ENCODE measurements around the gene TXNIP. TPM values are rescaled to one million over a fixed set of nuclear protein-coding genes. Genes with fewer than 3 reads are reported as not detected.
"Not testable (repeated sequence)": the region's sequence is repeated elsewhere in the genome, so short reads cannot be mapped to it uniquely, and the experiment has no call there.

TXNIP gene, protein sequence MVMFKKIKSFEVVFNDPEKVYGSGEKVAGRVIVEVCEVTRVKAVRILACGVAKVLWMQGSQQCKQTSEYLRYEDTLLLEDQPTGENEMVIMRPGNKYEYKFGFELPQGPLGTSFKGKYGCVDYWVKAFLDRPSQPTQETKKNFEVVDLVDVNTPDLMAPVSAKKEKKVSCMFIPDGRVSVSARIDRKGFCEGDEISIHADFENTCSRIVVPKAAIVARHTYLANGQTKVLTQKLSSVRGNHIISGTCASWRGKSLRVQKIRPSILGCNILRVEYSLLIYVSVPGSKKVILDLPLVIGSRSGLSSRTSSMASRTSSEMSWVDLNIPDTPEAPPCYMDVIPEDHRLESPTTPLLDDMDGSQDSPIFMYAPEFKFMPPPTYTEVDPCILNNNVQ
- total RNA-seq = 100 to 1,000 TPM; 240 to 262 TPM

DNA sequence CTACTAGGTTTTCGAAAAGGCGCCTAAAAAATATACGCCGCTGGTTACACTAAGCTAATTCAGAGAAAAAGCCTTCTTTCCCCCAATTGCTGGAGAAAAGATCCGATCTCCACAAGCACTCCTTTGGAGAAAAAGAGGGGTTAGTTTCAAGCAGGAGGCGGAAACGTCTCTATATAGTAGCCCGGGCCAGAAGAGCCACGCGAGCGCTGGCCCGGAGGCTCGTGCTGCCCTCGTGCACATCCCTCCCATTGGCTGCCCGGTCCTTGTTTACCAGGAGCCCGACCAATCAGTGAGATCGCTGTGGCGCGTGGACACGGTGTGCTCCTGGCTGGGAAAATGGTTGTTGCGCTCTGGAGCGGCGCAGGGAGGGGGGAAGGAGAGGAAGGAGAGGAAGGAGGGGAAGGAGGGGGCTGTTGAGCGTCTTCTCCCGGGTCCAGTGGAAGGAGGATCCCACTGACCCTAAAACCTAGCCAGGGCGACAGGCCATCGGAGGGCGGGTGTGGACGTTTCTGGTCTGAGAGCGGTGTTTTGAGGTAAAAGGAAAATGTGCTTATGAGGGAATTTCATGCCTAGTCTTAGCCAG, at the start of gene TXNIP:
Gene TXNIP, minus strand, starts transcription at position 147 of the 583 bp plus-strand sequence. CDS start 313 bp downstream, outside the sequence.
- H3K36me3 Mint-ChIP-seq (ENCODE audit: low read depth) = peaks cover 52% of the 10 kb centered on the region
- DNase-seq = peak; percentile 96
- POLR2A ChIA-PET = interaction anchor here (0.6 to 3.0 kb wide), 4 partner anchors 17 to 69 kb away, joined by 3 to 22 read pairs (median 4); partner anchors contain the start of gene RBM8A
- H3K4me1 Mint-ChIP-seq = peaks cover 62% of the 10 kb centered on the region
- H3K27me3 Mint-ChIP-seq = no peaks in the 10 kb centered on the region
- H3K9me3 Mint-ChIP-seq = no peaks in the 10 kb centered on the region
- peak within 1 kb of the TSS; percentile 94 for H3K4me3 Mint-ChIP-seq
- CTCF ChIA-PET = interaction anchor here (1.0 to 13.2 kb wide), 2 partner anchors 8 to 18 kb away, joined by 3 to 154 read pairs; no protein-coding TSS in a partner anchor
- H3K27ac Mint-ChIP-seq = peak within 1 kb of the TSS; percentile 99

DNA sequence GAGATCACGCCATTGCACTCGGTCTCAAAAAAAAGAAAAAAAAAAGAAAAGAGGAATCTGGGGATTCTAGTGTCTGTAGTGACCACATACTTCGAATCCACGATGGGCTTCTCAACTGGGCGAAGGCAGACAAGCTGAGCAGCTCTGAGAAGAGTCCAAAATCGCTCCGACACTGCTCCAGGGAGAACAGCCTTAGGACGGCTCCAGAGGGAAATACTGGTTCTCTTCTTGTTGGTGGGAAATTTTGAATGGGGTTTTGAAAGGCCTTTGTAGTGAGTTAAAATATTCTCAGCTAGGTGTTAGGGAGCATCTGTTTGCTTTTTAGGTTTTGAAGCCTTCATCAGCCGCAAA, 43.4 kb upstream of the TXNIP start:
- no peaks in the 10 kb centered on the region for H3K9me3 Mint-ChIP-seq
- no peaks in the 10 kb centered on the region for H3K36me3 Mint-ChIP-seq (ENCODE audit: low read depth)
- H3K4me1 Mint-ChIP-seq = peaks cover 38% of the 10 kb centered on the region
- no peak overlapping the region for H3K27ac Mint-ChIP-seq
- H3K4me3 Mint-ChIP-seq = no peak overlapping the region
- ChIA-PET CTCF (interaction anchor here (1.1 to 2.5 kb wide), 2 partner anchors 9 to 195 kb away, joined by 3 to 15 read pairs; partner anchors contain the start of gene NUDT17), POLR2A (no interaction called here)
- peaks cover 13% of the 10 kb centered on the region for H3K27me3 Mint-ChIP-seq
- DNase-seq = no peak

DNA sequence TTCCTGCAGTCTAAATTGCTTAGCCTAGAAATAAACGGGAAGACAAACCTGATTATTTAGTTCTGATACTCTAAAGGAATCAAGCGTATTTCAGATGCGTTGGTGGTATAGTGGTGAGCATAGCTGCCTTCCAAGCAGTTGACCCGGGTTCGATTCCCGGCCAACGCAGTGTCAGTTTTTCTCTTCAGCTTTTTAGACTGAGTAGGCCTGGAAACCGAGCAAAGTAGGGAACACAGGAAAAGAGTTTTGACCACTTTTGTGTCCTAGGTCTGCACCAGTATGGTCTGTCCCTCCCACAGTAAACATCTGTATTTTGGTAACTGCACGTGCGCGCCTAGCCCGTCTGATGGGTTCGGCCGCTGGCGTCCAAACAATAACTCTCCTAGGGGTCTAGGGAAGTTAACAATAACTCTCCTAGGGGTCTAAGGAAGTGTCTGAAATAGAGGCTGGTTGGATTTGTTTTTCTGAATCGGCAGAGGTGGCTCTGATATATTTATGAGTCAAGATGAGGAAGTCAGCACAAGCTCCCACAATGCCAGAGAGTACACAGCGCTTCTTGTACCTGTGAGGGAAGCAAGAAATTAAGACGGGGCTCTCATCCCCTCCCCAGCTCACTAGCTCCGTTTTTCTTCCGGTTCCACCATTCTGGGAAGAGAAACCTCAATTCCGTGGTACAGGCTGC, 40.7 kb upstream of the TXNIP start:
- Mint-ChIP-seq H3K36me3 (ENCODE audit: low read depth) (no peaks in the 10 kb centered on the region), H3K27me3 (peaks cover 13% of the 10 kb centered on the region), H3K27ac (peak overlapping the region; percentile 98), H3K9me3 (no peaks in the 10 kb centered on the region), H3K4me1 (peaks cover 45% of the 10 kb centered on the region), H3K4me3 (peak overlapping the region; percentile 94)
- ChIA-PET CTCF (interaction anchor here (0.5 to 2.9 kb wide), 14 partner anchors 8 to 251 kb away, joined by 3 to 15 read pairs (median 4); partner anchors contain the start of genes ANKRD34A, NUDT17 and POLR3GL), POLR2A (interaction anchor here (1.1 to 4.3 kb wide), 2 partner anchors 15 to 79 kb away, joined by 3 to 27 read pairs; partner anchors contain the start of gene LIX1L)
- DNase-seq = peak; percentile 81

DNA sequence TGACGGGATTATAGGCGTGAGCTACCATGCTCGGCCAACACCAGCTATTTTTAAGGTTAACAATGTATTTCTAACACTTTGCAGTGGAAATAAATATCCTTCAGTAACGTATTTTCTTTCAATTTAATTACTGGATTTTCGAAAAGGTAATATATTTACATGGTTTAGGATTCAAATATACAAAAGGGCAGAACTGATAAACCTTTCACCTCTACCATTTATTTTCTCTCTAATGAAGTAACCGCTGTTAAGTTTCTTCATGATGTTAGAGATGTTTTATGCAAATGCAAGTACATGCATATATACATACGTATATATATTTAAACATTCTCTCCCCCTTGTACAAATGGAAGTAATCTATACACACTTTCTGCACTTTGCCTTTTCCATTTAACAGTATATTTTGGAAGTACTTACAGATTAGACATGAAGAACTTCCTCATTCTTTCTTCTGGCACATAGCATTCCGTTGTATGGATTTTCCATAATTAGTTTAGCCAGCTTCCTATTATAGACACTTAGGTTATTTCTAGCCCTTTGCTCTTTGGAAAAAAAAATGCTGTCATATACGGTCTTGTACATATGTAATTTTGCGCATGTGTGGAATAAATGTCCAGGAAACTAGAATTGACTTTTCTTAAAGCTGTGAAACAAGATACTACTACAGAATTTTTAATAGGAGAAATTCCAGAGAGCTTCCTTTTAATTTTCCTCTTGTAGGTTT, 40.0 kb upstream of the TXNIP start:
- no peak for DNase-seq
- H3K36me3 Mint-ChIP-seq (ENCODE audit: low read depth) = no peaks in the 10 kb centered on the region
- peaks cover 45% of the 10 kb centered on the region for H3K4me1 Mint-ChIP-seq
- H3K4me3 Mint-ChIP-seq = peak overlapping the region; percentile 94
- H3K27ac Mint-ChIP-seq = peak overlapping the region; percentile 98
- no peaks in the 10 kb centered on the region for H3K9me3 Mint-ChIP-seq
- peaks cover 17% of the 10 kb centered on the region for H3K27me3 Mint-ChIP-seq
- CTCF ChIA-PET = interaction anchor here (0.5 to 2.9 kb wide), 15 partner anchors 9 to 191 kb away, joined by 3 to 11 read pairs (median 4); partner anchors contain the start of genes NUDT17 and RBM8A
- POLR2A ChIA-PET = interaction anchor here (1.1 to 4.3 kb wide), 2 partner anchors 16 to 79 kb away, joined by 3 to 27 read pairs; partner anchors contain the start of gene LIX1L

DNA sequence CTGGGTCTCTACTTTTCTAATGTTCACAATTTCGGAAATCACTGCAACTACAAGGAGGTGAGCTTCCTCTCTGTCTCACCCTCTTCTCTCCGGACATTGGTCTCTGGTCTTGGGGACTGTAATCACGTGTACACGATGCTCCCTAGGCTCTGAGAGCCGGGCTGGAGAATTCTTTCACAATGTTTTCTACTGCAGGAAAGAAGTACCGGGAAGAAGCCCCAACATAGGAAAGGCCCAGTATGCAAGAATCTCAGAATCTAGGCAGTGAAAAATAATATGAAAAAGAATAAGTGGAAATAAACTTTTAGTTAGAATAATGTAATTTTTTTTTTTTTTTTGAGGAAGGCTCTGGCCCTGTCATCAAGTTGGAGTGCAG, 38.7 kb upstream of the TXNIP start:
- Mint-ChIP-seq H3K36me3 (ENCODE audit: low read depth) (no peaks in the 10 kb centered on the region), H3K4me3 (peak overlapping the region; percentile 94), H3K27ac (peak overlapping the region; percentile 98), H3K27me3 (peaks cover 16% of the 10 kb centered on the region), H3K9me3 (no peaks in the 10 kb centered on the region), H3K4me1 (peaks cover 45% of the 10 kb centered on the region)
- CTCF ChIA-PET = interaction anchor here (0.8 to 1.4 kb wide), 8 partner anchors 10 to 190 kb away, joined by 3 to 4 read pairs (median 4); partner anchors contain the start of genes LIX1L, NUDT17 and RBM8A
- POLR2A ChIA-PET = interaction anchor here (4.3 kb wide), 1 partner anchor 17 kb away, joined by 27 read pairs; no protein-coding TSS in a partner anchor
- DNase-seq = no peak

DNA sequence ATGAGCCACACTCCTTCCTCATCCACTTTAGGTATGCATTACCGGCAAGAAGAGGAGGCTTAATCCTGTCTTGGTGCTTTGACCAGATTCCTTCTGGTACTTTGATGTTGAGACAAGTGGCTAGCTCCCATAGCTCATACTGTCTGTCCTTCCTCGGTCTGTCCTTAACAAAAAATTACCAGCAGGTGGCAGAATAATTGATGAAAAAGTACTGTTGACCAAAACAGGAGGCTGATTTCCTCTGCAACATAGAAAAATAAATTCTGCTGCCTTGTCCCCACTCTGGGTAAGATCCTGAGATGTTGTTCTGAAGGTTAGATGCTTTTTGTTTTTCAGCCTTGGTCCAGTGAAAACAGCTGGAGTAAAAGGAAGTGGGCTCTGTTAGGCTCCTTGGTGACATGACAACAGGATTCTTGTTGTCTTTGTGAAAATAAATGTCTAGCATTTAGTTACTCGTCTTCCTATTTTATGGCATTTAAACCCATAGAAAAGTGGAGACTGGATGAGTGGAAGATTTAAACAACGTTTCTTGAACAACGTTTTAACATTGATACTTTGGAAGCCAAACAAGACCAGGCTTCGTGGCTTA, 36.3 kb upstream of the TXNIP start:
- peaks cover 34% of the 10 kb centered on the region for H3K4me1 Mint-ChIP-seq
- peaks cover 10% of the 10 kb centered on the region for H3K27me3 Mint-ChIP-seq
- H3K9me3 Mint-ChIP-seq = no peaks in the 10 kb centered on the region
- H3K4me3 Mint-ChIP-seq = no peak overlapping the region
- DNase-seq = peak; percentile 29
- no peak overlapping the region for H3K27ac Mint-ChIP-seq
- ChIA-PET POLR2A (no interaction called here), CTCF (interaction anchor here (0.8 to 1.5 kb wide), 14 partner anchors 10 to 187 kb away, joined by 3 to 6 read pairs (median 4); partner anchors contain the start of genes HJV, LIX1L, NUDT17 and PIAS3)
- H3K36me3 Mint-ChIP-seq (ENCODE audit: low read depth) = no peaks in the 10 kb centered on the region

DNA sequence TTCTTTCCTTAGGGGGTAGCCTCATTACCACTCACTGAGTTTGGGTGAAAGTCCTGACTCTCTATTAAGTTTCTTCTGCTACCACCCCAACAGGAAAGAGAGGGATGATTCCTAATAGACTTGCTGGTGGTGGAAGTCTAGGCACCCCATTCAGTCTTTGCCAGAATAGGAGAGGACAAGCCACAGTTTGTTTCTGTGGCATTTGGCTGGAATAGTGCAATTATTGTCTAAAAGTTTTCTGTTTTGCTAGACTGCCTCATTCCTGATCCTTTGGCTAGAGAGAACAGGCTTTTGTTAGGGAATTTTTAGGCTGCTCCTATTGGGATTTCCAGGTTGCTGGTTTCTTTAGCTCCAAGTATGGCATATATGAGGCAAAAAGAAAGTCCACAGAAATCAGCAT, 35.1 kb upstream of the TXNIP start:
- Mint-ChIP-seq H3K9me3 (no peaks in the 10 kb centered on the region), H3K36me3 (ENCODE audit: low read depth) (no peaks in the 10 kb centered on the region), H3K27ac (no peak overlapping the region), H3K27me3 (peaks cover 10% of the 10 kb centered on the region), H3K4me1 (peaks cover 22% of the 10 kb centered on the region), H3K4me3 (no peak overlapping the region)
- CTCF ChIA-PET = interaction anchor here (0.5 to 1.3 kb wide), 5 partner anchors 10 to 74 kb away, joined by 3 to 7 read pairs (median 4); partner anchors contain the start of genes HJV and LIX1L
- DNase-seq = no peak
- POLR2A ChIA-PET = no interaction called here

DNA sequence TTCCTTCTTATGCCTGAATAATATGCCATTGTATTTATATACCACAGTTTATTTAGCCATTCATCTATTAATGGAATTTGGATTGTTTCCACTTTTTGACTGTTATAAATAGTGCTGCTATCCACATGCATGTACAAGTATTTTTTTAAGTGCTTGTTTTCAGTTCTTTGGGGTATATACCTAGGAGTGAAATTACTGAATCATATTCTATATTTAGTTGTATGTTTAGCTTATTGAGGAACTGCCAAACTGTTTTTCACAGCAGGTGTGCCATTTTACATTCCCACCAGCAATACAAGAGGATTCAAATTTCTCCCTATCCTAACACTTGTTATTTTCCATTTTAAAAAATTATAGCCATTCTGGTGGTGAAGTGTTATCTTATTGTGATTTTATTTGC, 32.7 kb upstream of the TXNIP start:
- POLR2A ChIA-PET = interaction anchor here (0.7 kb wide), 1 partner anchor 52 kb away, joined by 8 read pairs; no protein-coding TSS in a partner anchor
- peaks cover 24% of the 10 kb centered on the region for H3K27me3 Mint-ChIP-seq
- no peak overlapping the region for H3K4me3 Mint-ChIP-seq

DNA sequence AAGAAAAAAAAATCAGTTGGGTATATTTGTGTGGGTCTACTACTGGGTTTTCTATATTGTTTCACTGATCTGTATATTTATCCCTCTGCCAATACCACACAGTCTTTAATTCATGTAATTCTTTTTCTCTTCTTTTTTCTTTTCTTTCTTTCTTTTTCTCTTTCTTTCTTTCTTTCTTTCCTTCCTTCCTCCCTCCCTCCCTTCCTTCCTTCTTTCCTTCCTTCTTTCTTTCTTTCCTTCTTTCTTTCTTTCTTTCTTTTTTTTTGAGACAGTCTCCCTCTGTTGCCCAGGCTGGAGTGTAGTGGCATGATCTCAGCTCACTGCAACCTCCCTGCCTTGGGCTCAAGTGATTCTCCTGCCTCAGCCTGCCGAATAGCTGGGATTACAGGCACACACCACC, 30.3 kb upstream of the TXNIP start:
- H3K9me3 Mint-ChIP-seq; H3K4me3 Mint-ChIP-seq; POLR2A ChIA-PET; H3K36me3 Mint-ChIP-seq (ENCODE audit: low read depth); H3K4me1 Mint-ChIP-seq; H3K27ac Mint-ChIP-seq; DNase-seq: not testable (repeated sequence)
- peaks cover 35% of the 10 kb centered on the region for H3K27me3 Mint-ChIP-seq
- CTCF ChIA-PET = interaction anchor here (1.4 kb wide), 1 partner anchor 19 kb away, joined by 4 read pairs; no protein-coding TSS in a partner anchor

More for the DNA sequence above, 32.7 kb upstream of the TXNIP start:
- Mint-ChIP-seq H3K9me3 (no peaks in the 10 kb centered on the region), H3K4me1 (peaks cover 4% of the 10 kb centered on the region), H3K27ac (no peak overlapping the region), H3K36me3 (ENCODE audit: low read depth) (no peaks in the 10 kb centered on the region)
- CTCF ChIA-PET = interaction anchor here (0.7 kb wide), 1 partner anchor 11 kb away, joined by 4 read pairs; no protein-coding TSS in a partner anchor
- DNase-seq = no peak

DNA sequence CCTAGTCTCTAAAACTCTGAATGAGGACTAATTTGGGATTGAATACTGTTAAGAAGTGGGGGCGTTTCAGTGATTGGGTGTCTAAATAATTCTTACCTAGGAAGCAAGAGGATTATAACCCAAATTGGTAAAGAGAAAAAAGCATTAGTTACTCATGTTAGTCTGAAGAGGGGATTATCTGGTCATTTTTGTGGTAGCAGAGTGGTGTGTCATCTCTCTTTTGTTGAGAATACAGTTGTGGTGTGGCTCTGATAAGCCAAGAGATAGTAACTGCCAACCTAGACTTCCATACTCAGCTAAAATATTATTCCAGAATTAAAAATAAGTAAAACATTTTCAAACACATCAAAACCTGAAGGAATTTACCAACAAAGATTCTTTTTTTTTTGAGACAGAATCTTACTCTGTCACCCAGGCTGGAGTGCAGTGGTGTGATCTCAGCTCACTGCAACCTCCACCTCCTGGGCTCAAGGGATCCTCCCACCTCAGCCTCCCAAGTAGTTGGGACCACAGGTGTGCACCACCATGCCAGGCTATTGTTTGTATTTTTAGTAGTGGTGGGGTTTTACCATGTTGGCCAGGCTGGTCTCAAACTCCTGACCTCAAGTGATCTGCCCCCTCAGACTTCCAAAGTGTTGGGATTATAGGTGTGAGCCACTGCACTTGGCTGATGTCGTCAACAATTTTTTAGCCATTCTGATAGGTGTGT, 29.6 kb upstream of the TXNIP start:
- H3K27ac Mint-ChIP-seq; H3K9me3 Mint-ChIP-seq; POLR2A ChIA-PET; DNase-seq; H3K4me1 Mint-ChIP-seq; H3K36me3 Mint-ChIP-seq (ENCODE audit: low read depth); H3K4me3 Mint-ChIP-seq: not testable (repeated sequence)
- H3K27me3 Mint-ChIP-seq = peaks cover 41% of the 10 kb centered on the region
- CTCF ChIA-PET = interaction anchor here (1.1 to 1.4 kb wide), 4 partner anchors 10 to 49 kb away, joined by 3 to 5 read pairs (median 4); no protein-coding TSS in a partner anchor
